Right atrium auricular region (tissue), 2 donors: ENCODE data around the gene CCDC14. TPM values are rescaled to one million over a fixed set of nuclear protein-coding genes. Genes with fewer than 3 reads are reported as not detected.

Source experiments
- DNase-seq: peaks from one replicate; pipeline ENCODE4 v3.0.0-alpha.2; 2019; ENCODE audit warnings: low spot score
- H3K27ac ChIP-seq, 2 donors: fragments of 200-600 bp; sonication (generic); 1 replicate in 1 of 2; 2 replicates in 1 of 2; pipeline ENCODE4 v1.5.1; 2016 to 2019
- H3K27me3 ChIP-seq, 2 donors: fragments of 200-600 bp; sonication (generic); one replicate each; pipeline versions ENCODE4 v1.5.1 to v1.6.0; 2017 to 2019
- H3K36me3 ChIP-seq: fragments of 200-600 bp; sonication (generic); one replicate; pipeline ENCODE4 v1.5.1; 2016
- H3K4me1 ChIP-seq, 2 donors: fragments of 200-600 bp; sonication (generic); one replicate each; pipeline versions ENCODE4 v1.5.1 to v1.6.0; 2017 to 2019
- H3K4me3 ChIP-seq, 2 donors: fragments of 200-600 bp; sonication (generic); 1 replicate in 1 of 2; 2 replicates in 1 of 2; pipeline ENCODE4 v1.5.1; 2017 to 2019; ENCODE audit warnings: mild to moderate bottlenecking in 1 of 2, moderate library complexity in 1 of 2
- H3K9me3 ChIP-seq, 2 donors: fragments of 200-600 bp; sonication (generic); one replicate each; pipeline ENCODE4 v1.5.1; 2019
- CTCF ChIP-seq, 2 donors: fragments of 200-600 bp; sonication (generic); IDR thresholded peaks; one replicate each; pipeline ENCODE4 v1.5.1; 2019; ENCODE audit warnings: antibody characterized with exemption in 2 of 2
- total RNA-seq, 2 donors: library from RNA; depleted of rRNA; stranded (reverse); fragments of >200 nt; gene quantifications; one replicate each; pipeline ENCODE4 v1.1.0, GENCODE V29; 2016

Gene CCDC14
- total RNA-seq, 2 donors from 2014 or later = 7.7 to 7.9 TPM

- Histone ChIP-seq H3K27ac (no peak overlapping the region), H3K4me1 (no peaks in the 10 kb centered on the region), H3K4me3 (no peak overlapping the region), H3K36me3 (no peaks in the 10 kb centered on the region), H3K27me3 (no peaks in the 10 kb centered on the region), H3K9me3 (no peaks in the 10 kb centered on the region)
- no peak for TF ChIP-seq CTCF (IDR thresholded peaks at IDR 0.05)
- no peak for DNase-seq
Measured at GRCh38 chr3:123871946-123872345, 89.1 kb downstream of the CCDC14 start.

GRCh38 chr3:123870033-123870432, 91.0 kb downstream of the CCDC14 start:
- no peak for DNase-seq
- H3K36me3 ChIP-seq = no peaks in the 10 kb centered on the region
- H3K4me1 ChIP-seq = no peaks in the 10 kb centered on the region
- no peak overlapping the region for H3K4me3 ChIP-seq
- no peaks in the 10 kb centered on the region for H3K9me3 ChIP-seq
- H3K27ac ChIP-seq = no peak overlapping the region
- H3K27me3 ChIP-seq = no peaks in the 10 kb centered on the region
- TF ChIP-seq CTCF (IDR thresholded peaks at IDR 0.05) = no peak

GRCh38 chr3:123869165-123869564, 91.9 kb downstream of the CCDC14 start:
- DNase-seq = no peak
- Histone ChIP-seq H3K4me3 (no peak overlapping the region), H3K4me1 (no peaks in the 10 kb centered on the region), H3K36me3 (no peaks in the 10 kb centered on the region), H3K9me3 (no peaks in the 10 kb centered on the region), H3K27ac (no peak overlapping the region), H3K27me3 (no peaks in the 10 kb centered on the region)
- TF ChIP-seq CTCF (IDR thresholded peaks at IDR 0.05) = no peak

GRCh38 chr3:123864706-123865105, 96.3 kb downstream of the CCDC14 start:
- no peaks in the 10 kb centered on the region for H3K27me3 ChIP-seq
- no peak overlapping the region for H3K4me3 ChIP-seq
- DNase-seq = no peak
- no peak overlapping the region for H3K27ac ChIP-seq
- no peaks in the 10 kb centered on the region for H3K4me1 ChIP-seq
- no peak for TF ChIP-seq CTCF (IDR thresholded peaks at IDR 0.05)
- no peaks in the 10 kb centered on the region for H3K9me3 ChIP-seq
- H3K36me3 ChIP-seq = no peaks in the 10 kb centered on the region

Other genes starting within 250 kb of the CCDC14 start
- gene MYLK, start 76.9 kb downstream of the CCDC14 start, total RNA-seq = 10 to 100 TPM; 30.5 to 85.1 TPM
- not detected for gene ROPN1, start 30.9 kb upstream of the CCDC14 start, total RNA-seq
- gene KALRN, start 72.1 kb upstream of the CCDC14 start, total RNA-seq = 10 to 100 TPM; 39.0 to 56.6 TPM